ENCODE measurements around the gene FHAD1.

FHAD1 gene

GRCh38 chr1:15205586-15206346, 41.3 kb upstream of the FHAD1 start:
- TF ChIP-seq CTCF (IDR thresholded peaks at IDR 0.05; ENCODE audit: low read length, missing control alignments), result no peak
- no peak overlapping the region for H3K4me3 ChIP-seq (replicated peaks; ENCODE audit: low read depth, low read length)
- DNase-seq (ENCODE audit: low read depth), result no peak

GRCh38 chr1:15206418-15207030, 40.5 kb upstream of the FHAD1 start:
- no peak for TF ChIP-seq CTCF (IDR thresholded peaks at IDR 0.05; ENCODE audit: low read length, missing control alignments)
- H3K4me3 ChIP-seq (replicated peaks; ENCODE audit: low read depth, low read length), result no peak overlapping the region
- DNase-seq (ENCODE audit: low read depth), result no peak

DNA sequence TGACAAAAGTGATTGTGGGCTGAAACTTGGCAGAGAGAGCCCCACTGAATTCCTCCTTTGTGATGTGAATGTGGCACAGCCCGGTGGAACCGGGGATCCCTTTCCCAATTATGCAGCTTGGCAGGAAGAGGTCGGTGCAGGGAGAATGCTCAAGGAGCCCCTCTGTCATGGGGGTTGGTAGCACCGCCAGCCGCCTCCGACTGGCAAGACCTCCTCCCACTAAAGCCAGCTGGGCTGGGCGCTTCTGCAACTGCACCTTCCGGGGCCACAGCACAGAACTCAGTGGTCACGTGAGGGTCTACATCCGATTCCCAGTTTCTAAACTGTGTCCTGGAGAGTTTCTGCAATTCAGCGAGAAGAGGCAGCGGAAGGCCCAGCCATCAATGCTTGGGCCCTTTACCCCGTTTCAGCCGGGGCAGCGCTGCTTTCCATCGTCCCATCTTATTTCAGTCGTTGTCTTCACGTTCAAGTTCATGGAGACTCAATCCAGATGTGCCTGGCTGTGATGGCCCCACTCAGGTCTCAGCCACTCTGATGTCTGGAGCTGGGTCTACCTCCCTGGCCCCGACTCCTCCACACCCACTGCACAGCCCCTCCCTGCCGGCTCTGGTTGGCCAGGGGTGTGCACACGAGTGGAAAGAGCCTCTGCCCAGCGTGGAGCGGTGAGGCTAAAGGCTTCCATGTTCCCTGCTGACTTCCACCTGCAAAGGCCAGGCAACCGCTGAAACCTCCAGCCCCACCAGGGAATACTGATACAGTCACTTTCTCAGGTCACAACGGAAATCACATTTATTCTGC, 39.8 kb upstream of the FHAD1 start:
- H3K4me3 ChIP-seq (replicated peaks; ENCODE audit: low read depth, low read length), result no peak overlapping the region
- DNase-seq (ENCODE audit: low read depth), result no peak

GRCh38 chr1:15207829-15208429, 39.1 kb upstream of the FHAD1 start:
- TF ChIP-seq CTCF (IDR thresholded peaks at IDR 0.05; ENCODE audit: low read length, missing control alignments), result no peak
- no peak for DNase-seq (ENCODE audit: low read depth)
- no peak overlapping the region for H3K4me3 ChIP-seq (replicated peaks; ENCODE audit: low read depth, low read length)

More for the DNA sequence above, 39.8 kb upstream of the FHAD1 start:
- no peak for TF ChIP-seq CTCF (IDR thresholded peaks at IDR 0.05; ENCODE audit: low read length, missing control alignments)

GRCh38 chr1:15210651-15211375, 36.2 kb upstream of the FHAD1 start:
- no peak overlapping the region for H3K4me3 ChIP-seq (replicated peaks; ENCODE audit: low read depth, low read length)
- no peak for TF ChIP-seq CTCF (IDR thresholded peaks at IDR 0.05; ENCODE audit: low read length, missing control alignments)
- DNase-seq (ENCODE audit: low read depth), result no peak

GRCh38 chr1:15211424-15211823, 35.6 kb upstream of the FHAD1 start:
- H3K4me3 ChIP-seq (replicated peaks; ENCODE audit: low read depth, low read length), result no peak overlapping the region
- no peak for DNase-seq (ENCODE audit: low read depth)
- TF ChIP-seq CTCF (IDR thresholded peaks at IDR 0.05; ENCODE audit: low read length, missing control alignments), result no peak
